GM19193 (cell line): ENCODE data around the gene PDE4B.

Experiments used
- POLR2A ChIP-seq: IDR thresholded peaks from 4 replicates; pipeline ENCODE4 v1.6.1; 2011; ENCODE audit not compliant: insufficient read depth, insufficient read length; ENCODE audit errors: extremely low read depth

Gene PDE4B

GRCh38 chr1:65791801-65792668 lies 660 bp upstream of the PDE4B start:
- no peak for TF ChIP-seq POLR2A

DNA sequence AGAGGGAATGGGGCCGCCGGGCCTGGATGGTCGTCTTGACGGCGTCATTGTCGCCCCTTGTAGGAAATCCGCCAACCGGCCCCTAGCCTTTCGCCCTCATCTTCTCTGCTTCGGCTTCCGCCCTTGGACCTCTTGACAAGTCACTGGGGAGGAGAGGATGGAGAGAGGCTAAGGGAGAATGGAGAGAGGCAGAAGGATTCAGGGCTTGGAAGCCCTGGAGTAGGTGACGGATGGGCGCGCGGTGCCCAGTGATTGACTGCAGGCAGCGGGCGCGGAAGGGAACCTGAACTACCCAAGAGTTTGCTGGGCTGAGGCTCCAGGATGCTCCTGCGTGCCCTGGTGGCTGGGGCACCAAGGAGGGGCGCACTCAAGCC lies 651 bp downstream of the PDE4B start:
- no peak for TF ChIP-seq POLR2A

DNA sequence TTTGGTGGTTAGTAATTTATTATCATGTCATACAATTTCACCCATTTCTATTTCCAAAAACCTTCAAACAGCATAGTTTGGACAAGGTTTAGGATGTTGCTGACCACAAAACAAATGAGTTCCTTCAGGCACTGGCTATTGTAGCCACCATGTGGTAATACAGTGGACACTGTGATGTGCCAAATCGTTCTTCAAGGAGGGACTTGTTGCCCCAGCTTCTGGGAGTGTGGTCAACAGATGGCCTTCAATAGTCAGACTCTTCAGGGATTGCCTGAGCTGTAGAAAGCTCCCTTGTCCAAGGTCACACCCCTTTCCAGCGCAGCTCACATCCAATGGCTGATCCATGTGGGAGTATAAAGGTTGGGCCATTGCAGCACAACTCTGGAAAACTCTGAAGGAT lies 2.6 kb downstream of the PDE4B start:
- TF ChIP-seq POLR2A: no peak

DNA sequence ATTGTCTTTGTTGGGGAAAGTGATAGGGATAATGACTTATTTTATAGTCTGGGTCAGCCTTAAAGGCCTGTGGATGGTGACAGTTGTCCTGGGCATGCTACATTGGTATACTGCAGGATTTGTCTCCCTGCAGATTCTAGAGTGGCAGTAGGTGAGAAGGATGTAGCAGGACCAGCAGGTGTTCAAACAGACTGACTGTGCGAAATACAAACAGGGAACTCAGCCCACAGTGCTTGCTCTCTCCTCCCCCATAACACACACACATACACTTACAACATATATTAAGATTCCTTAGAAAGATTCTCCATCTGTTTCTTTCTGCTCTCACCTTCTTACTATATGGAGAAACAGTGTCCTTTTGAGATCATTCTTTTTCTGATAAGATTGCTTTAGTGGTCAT lies 6.9 kb downstream of the PDE4B start:
- no peak for TF ChIP-seq POLR2A

GRCh38 chr1:65804584-65804983 lies 11.9 kb downstream of the PDE4B start:
- no peak for TF ChIP-seq POLR2A

- TF ChIP-seq POLR2A: no peak
Measured at GRCh38 chr1:65812065-65812464, 19.4 kb downstream of the PDE4B start.

- no peak for TF ChIP-seq POLR2A
Measured at GRCh38 chr1:65813956-65814355, 21.3 kb downstream of the PDE4B start.

- TF ChIP-seq POLR2A: no peak
Measured at GRCh38 chr1:65814752-65815151, 22.1 kb downstream of the PDE4B start.

- no peak for TF ChIP-seq POLR2A
Measured at GRCh38 chr1:65817891-65818290, 25.2 kb downstream of the PDE4B start.

- TF ChIP-seq POLR2A: no peak
Measured at GRCh38 chr1:65818966-65819365, 26.3 kb downstream of the PDE4B start.

GRCh38 chr1:65820983-65821382 lies 28.3 kb downstream of the PDE4B start:
- no peak for TF ChIP-seq POLR2A

DNA sequence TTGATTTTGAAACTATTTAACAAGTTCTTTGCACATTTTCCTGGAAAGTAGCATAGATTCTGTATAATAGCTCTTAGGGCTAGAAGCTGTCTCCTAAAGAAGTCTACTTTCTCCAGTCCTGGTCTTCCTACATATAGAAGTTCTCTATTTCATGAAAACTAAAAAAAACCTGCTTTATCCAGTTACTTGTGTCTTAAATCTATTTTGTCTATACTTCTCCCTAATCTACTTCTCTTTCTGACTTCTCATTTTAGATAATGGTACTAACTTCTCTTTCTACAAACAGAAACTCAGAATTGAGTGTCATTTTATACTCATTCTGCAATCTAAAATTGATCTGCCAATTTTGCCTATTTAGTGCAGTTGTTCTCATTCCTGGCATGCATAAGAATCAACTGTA lies 28.7 kb downstream of the PDE4B start:
- no peak for TF ChIP-seq POLR2A

DNA sequence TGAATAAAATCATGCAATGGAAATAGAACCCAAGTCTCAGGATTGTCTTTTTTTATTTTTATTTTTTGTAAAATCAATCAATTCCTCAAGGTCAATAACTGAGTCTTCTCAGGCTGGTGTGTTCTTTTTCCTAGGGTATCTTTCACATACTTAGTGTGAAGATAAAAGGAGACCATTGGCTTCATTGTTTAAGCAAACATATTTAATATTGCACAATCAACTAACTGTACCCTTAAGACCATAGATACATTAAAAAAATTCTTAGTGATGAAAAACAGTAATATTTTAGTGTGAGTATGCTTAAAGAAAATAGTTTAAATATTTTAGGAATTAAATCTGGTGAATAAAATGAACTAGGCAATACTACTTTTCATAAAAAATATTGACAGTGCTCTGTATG lies 31.4 kb downstream of the PDE4B start:
- no peak for TF ChIP-seq POLR2A

GRCh38 chr1:65825741-65826140 lies 33.0 kb downstream of the PDE4B start:
- TF ChIP-seq POLR2A: no peak

DNA sequence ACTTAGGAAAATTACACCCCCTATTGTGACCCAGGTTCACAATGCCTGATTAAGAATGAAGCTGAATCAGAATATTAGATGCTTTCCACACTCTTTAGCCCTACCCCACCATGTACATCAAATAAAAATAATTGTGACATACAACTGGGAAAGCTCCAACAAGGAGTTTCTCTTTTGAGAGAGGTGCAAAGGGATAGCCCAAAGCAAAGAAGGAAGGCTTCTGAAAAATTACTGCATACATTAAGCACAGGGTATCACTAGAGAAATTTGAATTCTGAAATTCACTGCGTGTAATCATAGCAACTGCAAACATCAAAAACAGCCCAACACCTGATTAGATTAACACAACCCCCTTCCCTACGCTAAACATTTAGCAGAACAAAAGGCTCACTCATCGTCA lies 34.1 kb downstream of the PDE4B start:
- TF ChIP-seq POLR2A: no peak

GRCh38 chr1:65827346-65827745 lies 34.7 kb downstream of the PDE4B start:
- no peak for TF ChIP-seq POLR2A

DNA sequence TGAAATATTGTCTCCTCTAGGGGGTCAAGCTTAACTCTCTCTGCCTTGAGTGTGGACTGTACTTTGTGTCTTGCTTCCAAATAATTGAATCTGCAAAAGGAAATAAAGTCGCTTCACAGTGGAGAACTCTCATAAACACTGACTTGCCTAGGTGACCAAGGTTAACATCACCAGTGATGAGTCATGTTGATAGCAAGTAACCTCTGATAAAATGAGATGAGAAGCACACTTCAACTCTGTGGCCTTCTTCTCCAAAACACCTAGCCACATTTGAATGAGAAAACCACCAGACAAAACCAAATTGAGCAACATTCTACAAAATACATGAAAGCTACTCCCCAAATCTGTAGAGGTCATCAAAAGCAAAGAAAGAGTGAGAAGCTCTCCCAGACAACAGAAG lies 37.6 kb downstream of the PDE4B start:
- TF ChIP-seq POLR2A: no peak
